ENCODE results near the gene PHIP.

The PHIP gene

GRCh38 chr6:79009819-79010218 lies 68.2 kb downstream of the PHIP start:
- DNase-seq (ENCODE audit: low spot score), result no peak

GRCh38 chr6:79005497-79005896 lies 72.6 kb downstream of the PHIP start:
- DNase-seq (ENCODE audit: low spot score), result no peak

- no peak for DNase-seq (ENCODE audit: low spot score)
Observed at GRCh38 chr6:79005024-79005423, 73.0 kb downstream of the PHIP start.

DNA sequence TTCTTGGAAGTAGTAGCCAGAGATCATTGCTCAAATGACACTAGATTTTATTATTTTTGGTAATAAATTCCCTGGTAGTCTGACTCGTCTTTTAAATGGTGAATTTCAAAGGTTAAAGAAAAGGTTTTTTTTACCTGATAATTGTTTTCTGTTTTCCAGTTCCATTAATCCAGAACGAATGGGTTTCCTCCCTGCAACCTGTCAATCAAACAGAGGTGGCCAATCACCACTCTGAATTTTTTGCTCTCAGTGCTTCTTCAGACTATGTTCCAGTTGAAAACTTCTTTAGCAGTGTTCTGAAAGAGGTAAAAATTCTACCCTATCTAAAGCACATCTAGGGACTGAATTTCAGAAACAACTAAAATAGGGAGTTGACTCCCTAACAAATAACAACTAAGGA lies 73.8 kb downstream of the PHIP start:
- DNase-seq (ENCODE audit: low spot score), result no peak

GRCh38 chr6:79001415-79001814 lies 76.6 kb downstream of the PHIP start:
- DNase-seq (ENCODE audit: low spot score), result no peak

DNA sequence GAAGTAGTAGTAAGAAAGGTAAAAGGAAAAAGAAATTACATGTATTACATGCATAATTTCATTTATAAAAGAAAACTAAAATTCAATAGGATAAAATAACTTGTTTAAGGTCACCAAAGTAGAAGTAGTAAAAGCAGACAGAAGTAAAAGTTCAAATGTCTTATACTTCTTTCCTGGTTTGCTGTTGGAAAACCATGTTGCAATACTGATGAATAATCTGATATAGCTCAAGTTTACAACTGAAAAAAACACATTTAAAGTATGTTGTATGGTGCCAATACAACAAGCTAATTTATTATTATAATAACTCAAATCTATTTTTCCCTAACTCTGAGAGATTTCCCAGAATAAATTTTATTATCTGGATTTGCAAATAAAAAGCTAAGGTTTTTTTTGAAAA lies 78.3 kb downstream of the PHIP start:
- DNase-seq (ENCODE audit: low spot score), result no peak

GRCh38 chr6:78995946-78996345 lies 82.1 kb downstream of the PHIP start:
- DNase-seq (ENCODE audit: low spot score), result no peak

- no peak for DNase-seq (ENCODE audit: low spot score)
Observed at GRCh38 chr6:78995346-78995745, 82.7 kb downstream of the PHIP start.

- no peak for DNase-seq (ENCODE audit: low spot score)
Observed at GRCh38 chr6:78993955-78994354, 84.1 kb downstream of the PHIP start.

GRCh38 chr6:78989191-78989590 lies 88.9 kb downstream of the PHIP start:
- no peak for DNase-seq (ENCODE audit: low spot score)

- no peak for DNase-seq (ENCODE audit: low spot score)
Observed at GRCh38 chr6:78986161-78986560, 91.9 kb downstream of the PHIP start.

DNA sequence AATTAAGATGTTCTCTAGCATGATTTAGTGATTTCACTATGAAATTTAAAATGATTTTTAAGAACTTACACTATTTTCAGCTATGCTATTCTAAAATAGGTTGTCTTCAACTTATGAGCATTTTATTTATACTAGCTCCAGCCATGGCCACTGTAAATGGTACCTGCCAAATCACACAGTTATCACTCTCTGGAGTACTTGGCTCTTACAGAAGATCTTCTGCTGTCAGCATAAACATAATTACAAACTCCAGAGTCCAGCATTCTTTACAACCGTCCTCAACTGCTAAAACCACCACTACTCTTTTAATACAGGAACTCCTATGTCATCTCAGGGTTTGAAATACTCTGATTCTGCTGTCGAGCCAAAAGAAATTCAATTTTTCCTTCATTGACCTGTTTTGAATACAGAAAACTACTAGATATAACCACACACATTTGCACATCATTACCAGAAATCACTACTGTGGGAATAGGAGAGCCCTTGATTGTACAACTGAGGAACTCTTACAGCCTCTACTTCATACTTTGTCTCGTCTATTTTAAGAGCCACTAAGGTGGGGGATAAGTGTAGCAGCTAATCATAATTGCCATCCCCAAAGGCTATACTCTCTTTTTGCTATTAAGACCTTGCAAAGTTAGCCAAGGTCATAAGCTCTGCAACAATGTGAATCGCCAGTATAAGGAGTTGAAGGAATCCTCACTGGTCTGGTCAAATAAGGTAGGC lies 93.7 kb downstream of the PHIP start:
- DNase-seq (ENCODE audit: low spot score), result no peak

DNA sequence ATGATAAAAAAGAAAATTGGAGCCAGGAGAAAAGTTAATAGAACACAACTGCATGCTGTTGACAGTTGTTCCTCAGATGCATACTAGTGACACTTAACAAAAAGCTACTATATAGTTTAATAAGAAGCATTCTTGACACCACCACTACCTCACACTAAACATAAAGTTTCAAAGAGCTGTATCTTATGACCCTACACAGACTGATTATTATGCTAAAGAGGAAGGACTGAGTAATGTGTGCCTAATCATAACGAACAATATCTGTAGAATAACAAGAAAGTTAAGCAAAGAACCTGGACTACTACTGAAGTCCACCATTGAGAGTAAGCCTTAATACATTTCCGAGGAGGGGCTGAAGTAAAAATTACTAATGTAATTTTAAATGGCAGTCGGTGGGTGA lies 110.9 kb downstream of the PHIP start:
- no peak for DNase-seq (ENCODE audit: low spot score)

DNA sequence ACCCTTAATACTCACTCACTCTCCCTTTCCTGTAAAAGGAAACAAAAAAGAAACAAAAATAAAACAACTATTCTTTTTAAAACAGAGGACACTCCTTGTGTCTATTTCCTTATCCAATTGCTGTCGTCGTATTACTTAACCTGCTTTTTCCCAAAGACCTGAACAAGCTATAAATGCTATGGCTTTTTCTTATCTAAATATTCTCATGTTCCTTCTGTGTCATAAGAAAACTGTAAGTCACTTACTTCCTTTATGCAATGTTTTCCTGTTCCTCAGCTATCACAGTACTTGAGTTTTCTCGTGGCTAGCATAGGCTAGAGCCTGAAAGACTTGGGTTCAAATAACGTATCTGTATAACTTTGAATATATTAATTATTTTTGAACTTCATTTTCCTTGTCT lies 111.5 kb downstream of the PHIP start:
- DNase-seq (ENCODE audit: low spot score), result no peak

- DNase-seq (ENCODE audit: low spot score), result no peak
Observed at GRCh38 chr6:78962448-78962847, 115.6 kb downstream of the PHIP start.

DNA sequence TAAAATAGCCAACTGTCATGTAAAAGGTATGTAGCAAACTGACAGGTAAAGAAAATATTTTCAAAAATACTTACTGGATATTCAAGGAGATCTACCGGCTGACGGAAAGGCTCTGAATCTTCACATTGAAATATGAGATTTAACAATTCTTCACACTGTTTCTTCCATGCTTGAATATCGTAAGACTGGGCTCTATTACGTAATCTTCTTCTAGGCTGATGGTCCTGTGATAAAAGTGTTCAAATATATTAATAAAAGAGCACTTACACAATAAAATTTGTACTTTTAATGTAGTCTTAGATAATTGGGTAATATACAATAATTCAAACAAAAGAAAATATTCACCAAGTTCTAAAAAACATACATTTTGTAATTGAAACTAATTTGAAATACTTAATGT lies 123.3 kb downstream of the PHIP start:
- DNase-seq (ENCODE audit: low spot score), result no peak

DNA sequence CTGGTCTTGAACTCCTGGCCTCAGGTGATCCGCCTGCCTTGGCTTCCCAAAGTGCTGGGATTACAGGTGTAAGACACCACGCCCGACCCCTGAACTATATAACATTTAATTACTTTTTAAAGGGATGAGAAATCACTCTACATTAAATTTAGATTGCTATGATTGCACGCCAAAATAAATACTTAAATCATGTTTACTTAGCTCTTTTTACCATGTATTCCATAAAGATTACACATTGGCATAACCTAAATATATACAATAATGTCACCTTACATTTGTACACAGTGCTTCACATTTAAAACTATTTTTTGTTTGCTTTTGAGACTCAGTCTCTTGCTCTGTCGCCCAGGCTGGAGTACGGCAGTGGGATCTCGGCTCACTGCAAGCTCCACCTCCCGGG lies 124.3 kb downstream of the PHIP start:
- no peak for DNase-seq (ENCODE audit: low spot score)

DNA sequence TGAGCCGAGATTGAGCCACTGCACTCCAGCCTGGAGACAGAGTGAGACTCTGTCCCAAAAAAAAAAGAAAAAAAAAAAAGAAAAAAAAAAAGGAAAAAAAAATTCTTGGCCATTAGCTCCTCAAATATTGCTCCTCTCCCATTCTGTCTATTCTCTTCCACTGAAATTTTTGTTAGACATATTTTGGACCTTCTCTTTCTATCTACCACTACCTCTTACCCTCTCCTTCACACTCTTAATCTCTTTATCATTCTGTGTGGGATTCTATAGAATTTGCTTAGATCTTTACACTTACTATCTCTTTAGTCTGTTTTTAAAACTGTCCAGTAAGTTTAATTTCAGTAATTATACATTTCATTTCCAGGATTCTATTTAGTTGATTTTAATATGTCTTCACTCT lies 125.7 kb downstream of the PHIP start:
- DNase-seq (ENCODE audit: low spot score), result no peak

DNA sequence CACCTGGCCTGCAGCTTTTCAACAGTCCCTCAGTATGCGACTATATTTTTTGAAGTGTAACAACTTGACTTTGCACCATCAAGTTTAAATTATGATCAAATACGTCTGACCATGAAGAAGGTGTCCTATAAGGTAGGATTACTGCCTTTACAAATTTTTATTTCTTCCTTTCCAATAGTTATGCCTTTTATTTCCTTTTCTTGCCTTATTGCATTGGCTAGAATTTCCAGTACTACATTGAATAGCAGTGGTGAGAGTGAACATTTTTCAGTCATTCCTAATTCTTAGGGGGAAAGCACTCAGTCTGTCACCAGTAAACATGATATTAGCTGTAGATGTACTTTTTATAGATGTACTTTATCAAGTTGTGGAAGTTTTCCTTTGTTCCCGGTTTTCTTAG lies 129.3 kb downstream of the PHIP start:
- no peak for DNase-seq (ENCODE audit: low spot score)

- DNase-seq (ENCODE audit: low spot score), result no peak
Observed at GRCh38 chr6:78947962-78948361, 130.1 kb downstream of the PHIP start.

DNA sequence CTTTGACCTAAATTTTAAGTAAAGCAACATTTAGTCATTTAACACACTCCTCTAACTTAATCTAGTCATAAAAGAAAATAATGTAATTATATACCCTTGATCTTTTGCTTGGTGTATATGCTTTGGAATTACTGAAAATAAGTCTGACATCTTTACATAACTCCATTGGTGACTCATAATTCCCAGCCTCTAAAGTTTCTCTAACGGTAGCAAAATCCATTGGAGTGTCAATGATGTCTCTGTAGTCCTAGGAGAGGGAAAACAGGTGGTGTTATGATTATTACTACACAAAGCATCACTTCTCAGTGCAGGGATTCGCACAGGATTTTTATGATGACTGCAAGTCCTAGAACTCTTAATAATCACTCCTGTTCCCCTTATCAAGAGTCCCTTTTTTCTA lies 130.5 kb downstream of the PHIP start:
- DNase-seq (ENCODE audit: low spot score), result no peak

GRCh38 chr6:78942446-78942845 lies 135.6 kb downstream of the PHIP start:
- no peak for DNase-seq (ENCODE audit: low spot score)

- DNase-seq (ENCODE audit: low spot score), result no peak
Observed at GRCh38 chr6:78936515-78936914, 141.5 kb downstream of the PHIP start.

GRCh38 chr6:78935553-78935952 lies 142.5 kb downstream of the PHIP start:
- DNase-seq (ENCODE audit: low spot score), result no peak

GRCh38 chr6:78925317-78925716 lies 152.7 kb downstream of the PHIP start:
- no peak for DNase-seq (ENCODE audit: low spot score)
